Lower leg skin (tissue), 3 donors: ENCODE data around the gene ATRX.

Source experiments
- POLR2A ChIP-seq, 2 donors: fragments of 450-650 bp; IDR thresholded peaks; one replicate each; pipeline ENCODE4 v1.6.1; 2016 to 2017; ENCODE audit warnings: antibody characterized with exemption in 2 of 2, mild to moderate bottlenecking in 1 of 2, moderate library complexity in 1 of 2
- TF ChIP-seq, protein P1 (sequence below), 3 donors: fragments of 450-650 bp; IDR thresholded peaks; one replicate each; pipeline ENCODE4 v1.5.1; 2016; ENCODE audit warnings: antibody characterized with exemption in 3 of 3, mild to moderate bottlenecking in 3 of 3, moderate library complexity in 2 of 3

DNA sequence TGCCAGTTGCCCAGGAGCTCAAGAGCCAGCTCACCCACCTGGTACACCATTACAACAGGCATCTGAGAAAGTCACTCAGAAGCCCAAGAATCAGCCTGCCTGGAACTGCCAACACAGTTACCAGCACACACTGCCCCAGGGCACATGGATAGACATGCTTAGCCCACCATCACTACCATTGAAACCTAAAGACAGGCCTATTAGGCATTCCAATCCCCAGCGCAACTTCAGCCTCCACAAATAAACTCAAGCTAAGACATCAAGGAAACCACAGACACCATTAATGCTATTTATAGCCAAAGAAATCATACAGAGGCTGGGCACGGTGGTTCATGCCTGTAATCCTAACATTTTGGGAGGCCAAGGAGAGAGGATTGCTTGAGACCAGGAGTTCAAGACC is 42.3 kb downstream of the ATRX start:
- TF ChIP-seq, protein P1, sequence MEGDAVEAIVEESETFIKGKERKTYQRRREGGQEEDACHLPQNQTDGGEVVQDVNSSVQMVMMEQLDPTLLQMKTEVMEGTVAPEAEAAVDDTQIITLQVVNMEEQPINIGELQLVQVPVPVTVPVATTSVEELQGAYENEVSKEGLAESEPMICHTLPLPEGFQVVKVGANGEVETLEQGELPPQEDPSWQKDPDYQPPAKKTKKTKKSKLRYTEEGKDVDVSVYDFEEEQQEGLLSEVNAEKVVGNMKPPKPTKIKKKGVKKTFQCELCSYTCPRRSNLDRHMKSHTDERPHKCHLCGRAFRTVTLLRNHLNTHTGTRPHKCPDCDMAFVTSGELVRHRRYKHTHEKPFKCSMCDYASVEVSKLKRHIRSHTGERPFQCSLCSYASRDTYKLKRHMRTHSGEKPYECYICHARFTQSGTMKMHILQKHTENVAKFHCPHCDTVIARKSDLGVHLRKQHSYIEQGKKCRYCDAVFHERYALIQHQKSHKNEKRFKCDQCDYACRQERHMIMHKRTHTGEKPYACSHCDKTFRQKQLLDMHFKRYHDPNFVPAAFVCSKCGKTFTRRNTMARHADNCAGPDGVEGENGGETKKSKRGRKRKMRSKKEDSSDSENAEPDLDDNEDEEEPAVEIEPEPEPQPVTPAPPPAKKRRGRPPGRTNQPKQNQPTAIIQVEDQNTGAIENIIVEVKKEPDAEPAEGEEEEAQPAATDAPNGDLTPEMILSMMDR (IDR thresholded peaks at IDR 0.05), result no peak
- no peak for TF ChIP-seq POLR2A (IDR thresholded peaks at IDR 0.05)
